Kidney epithelial cell (primary cell): ENCODE data around the gene C5AR2. TPM values are rescaled to one million over a fixed set of nuclear protein-coding genes. Genes with fewer than 3 reads are reported as not detected.
"Not testable (repeated sequence)": the region's sequence is repeated elsewhere in the genome, so short reads cannot be mapped to it uniquely, and the experiment has no call there.

Experiments
- DNase-seq: peaks from one replicate; pipeline ENCODE4 v3.0.0-alpha.2; 2010; ENCODE audit warnings: low read depth
- H3K27me3 ChIP-seq: 2 replicates; pipeline ENCODE4 v1.6.0; 2011; ENCODE audit warnings: low read length; ENCODE audit not compliant: control insufficient read depth, insufficient read depth
- H3K36me3 ChIP-seq: 2 replicates; pipeline ENCODE4 v1.5.1; 2011; ENCODE audit warnings: low read length; ENCODE audit not compliant: control insufficient read depth, insufficient read depth
- H3K4me3 ChIP-seq: 2 replicates; pipeline ENCODE4 v1.5.1; 2011; ENCODE audit warnings: low read depth, mild to moderate bottlenecking, control low read depth, low read length
- total RNA-seq: library from RNA; depleted of rRNA; stranded (reverse); fragments of >200 nt; gene quantifications from 2 replicates; pipeline ENCODE4 v1.2.3, GENCODE V29; 2015
- TF ChIP-seq, protein P1 (sequence below): IDR thresholded peaks from 2 replicates; pipeline ENCODE4 v1.5.1; 2011; ENCODE audit warnings: mild to moderate bottlenecking, moderate library complexity, low read length, control low read depth, inconsistent platforms; ENCODE audit not compliant: insufficient read depth, poor library complexity, severe bottlenecking

The C5AR2 gene
- total RNA-seq, 1 donor from 2014 or later: not detected

DNA sequence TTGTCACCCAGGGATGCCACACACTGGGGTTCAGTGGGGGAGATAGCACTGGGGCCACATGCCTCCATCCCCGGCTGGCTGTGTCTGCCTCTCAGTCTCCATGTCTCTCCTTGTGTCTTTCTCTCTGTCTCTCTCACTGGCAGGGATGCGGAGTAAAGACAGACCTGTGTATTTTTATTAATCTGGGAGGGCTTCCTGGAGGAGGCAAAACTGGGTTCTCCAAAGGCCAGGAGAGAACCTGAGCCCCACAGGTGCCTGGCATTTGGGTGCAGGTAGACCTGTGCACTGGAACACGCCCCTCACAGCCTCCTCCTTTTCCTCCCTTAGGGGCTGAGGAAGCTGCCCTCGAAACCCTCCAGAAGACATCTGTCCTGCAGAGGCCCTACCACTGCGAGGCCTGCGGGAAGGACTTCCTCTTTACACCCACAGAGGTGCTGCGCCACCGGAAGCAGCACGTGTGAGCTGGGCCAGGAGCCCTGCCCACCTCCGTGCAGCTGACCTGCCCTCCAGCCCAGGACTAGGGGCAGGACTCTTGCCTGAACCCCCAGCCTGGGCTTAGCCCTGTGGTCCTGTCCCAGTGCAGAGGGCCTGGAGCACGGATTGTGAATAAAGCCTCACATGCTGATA is 49.8 kb downstream of the C5AR2 start:
- Histone ChIP-seq H3K36me3 (peaks cover 4% of the 10 kb centered on the region), H3K4me3 (no peak overlapping the region), H3K27me3 (no peaks in the 10 kb centered on the region)
- no peak for DNase-seq
- TF ChIP-seq, protein P1, sequence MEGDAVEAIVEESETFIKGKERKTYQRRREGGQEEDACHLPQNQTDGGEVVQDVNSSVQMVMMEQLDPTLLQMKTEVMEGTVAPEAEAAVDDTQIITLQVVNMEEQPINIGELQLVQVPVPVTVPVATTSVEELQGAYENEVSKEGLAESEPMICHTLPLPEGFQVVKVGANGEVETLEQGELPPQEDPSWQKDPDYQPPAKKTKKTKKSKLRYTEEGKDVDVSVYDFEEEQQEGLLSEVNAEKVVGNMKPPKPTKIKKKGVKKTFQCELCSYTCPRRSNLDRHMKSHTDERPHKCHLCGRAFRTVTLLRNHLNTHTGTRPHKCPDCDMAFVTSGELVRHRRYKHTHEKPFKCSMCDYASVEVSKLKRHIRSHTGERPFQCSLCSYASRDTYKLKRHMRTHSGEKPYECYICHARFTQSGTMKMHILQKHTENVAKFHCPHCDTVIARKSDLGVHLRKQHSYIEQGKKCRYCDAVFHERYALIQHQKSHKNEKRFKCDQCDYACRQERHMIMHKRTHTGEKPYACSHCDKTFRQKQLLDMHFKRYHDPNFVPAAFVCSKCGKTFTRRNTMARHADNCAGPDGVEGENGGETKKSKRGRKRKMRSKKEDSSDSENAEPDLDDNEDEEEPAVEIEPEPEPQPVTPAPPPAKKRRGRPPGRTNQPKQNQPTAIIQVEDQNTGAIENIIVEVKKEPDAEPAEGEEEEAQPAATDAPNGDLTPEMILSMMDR: no peak

DNA sequence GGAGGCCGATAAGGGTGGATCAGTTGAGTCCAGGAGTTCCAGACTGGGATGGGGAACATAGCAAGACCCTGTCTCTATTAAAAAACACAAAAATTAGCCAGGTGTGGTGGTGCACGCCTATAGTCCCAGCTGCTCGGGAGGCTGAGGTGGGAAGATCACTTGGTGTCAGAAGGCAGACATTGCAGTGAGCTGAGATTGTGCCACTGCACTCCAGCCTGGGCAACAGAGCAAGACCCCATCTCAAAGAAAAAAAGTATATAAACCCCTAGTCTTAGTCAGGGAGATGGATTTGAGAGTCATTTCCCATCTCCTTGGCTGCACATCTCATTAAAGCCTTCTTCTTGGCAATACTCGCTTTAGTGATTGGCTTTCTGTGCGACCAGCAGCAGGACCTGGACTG is 51.9 kb downstream of the C5AR2 start:
- not testable (repeated sequence) for H3K27me3 ChIP-seq, H3K36me3 ChIP-seq, DNase-seq, H3K4me3 ChIP-seq

DNA sequence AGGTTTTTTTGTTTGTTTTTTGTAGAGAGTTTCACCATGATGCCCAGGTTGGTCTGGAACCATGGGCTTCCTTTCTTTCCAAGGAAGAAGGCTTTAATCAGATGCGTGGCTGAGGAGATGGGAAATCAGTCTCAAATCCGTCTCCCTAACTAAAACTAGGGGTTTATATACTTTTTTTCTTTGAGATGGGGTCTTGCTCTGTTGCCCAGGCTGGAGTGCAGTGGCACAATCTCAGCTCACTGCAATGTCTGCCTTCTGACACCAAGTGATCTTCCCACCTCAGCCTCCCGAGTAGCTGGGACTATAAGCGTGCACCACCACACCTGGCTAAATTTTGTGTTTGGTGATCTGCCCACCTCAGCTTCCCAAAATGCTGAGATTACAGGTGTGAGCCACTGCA is 52.6 kb downstream of the C5AR2 start:
- H3K36me3 ChIP-seq, H3K4me3 ChIP-seq, H3K27me3 ChIP-seq, DNase-seq: not testable (repeated sequence)

DNA sequence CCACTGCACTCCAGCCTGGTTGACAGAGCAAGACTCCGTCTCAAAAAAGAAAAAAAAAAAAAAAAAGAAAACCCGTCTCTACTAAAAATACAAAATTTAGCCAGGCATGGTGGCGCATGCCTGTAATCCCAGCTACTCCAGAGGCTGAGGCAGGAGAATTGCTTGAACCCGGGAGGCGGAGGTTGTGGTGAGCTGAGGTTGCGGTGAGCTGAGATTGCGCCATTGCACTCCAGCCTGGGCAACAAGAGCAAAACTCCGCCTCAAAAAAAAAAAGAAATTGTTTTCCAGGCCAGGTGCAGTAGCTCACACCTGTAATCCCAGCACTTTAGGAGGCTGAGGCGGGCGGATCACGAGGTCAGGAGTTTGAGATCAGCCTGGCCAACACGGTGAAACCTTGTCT is 54.6 kb downstream of the C5AR2 start:
- not testable (repeated sequence) for H3K36me3 ChIP-seq, DNase-seq, H3K27me3 ChIP-seq, H3K4me3 ChIP-seq

DNA sequence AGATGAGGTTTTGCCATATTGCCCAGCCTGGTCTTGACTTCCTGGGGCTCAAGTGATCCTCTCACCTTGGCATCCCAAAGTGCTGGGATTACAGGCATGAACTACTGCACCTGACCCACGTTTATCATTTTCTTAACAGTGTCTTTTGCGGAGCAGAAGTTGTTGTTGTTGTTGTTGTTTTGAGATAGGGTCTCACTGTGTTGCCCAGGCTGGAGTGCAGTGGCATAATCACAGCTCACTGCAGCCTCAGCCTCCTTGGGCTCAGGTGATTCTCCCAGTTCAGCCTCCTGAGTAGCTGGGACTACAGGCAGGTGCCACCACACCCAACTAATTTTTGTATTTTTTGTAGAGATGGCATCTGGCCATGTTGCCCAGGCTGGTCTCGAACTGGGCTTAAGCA is 55.6 kb downstream of the C5AR2 start:
- DNase-seq: not testable (repeated sequence)

DNA sequence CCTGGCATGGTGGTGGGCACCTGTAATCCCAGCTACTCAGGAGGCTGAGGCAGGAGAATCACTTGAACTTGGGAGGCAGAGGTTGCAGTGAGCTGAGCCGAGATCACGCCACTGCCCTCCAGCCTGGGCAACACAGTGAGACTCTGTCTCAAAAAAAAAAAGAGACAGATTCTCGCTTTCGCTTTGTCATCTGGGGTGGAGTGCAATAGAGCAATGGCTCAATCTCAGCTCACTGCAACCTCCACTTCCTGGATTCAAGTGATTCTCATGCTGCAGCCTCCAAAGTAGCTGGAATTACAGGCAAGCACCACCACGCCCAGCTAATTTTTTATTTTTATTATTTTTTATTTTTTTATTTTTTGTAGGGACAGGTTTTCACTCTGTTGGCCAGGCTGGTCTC is 56.7 kb downstream of the C5AR2 start:
- H3K27me3 ChIP-seq, DNase-seq, H3K36me3 ChIP-seq, H3K4me3 ChIP-seq: not testable (repeated sequence)

More for the DNA sequence above, 55.6 kb downstream of the C5AR2 start:
- H3K36me3 ChIP-seq, H3K4me3 ChIP-seq, H3K27me3 ChIP-seq: not testable (repeated sequence)

DNA sequence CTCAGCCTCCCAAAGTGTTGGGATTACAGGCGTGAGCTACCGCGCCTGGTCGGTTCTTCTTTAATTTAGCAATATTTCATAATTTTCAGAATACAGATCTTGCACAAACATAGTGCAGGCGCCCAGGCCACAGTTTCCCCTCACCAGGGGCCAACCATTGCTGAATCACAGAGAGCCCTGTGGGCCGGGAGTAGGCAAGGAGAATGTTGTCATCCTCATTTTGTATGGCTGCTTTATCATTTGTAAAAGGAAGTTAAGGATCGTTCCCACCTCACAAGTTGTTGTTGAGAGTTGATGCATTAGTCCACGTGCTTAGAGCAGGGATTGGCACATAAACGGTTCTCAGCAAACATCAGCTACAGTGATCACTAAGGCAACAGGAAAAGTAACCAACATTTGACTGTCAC is 57.2 kb downstream of the C5AR2 start:
- no peak for DNase-seq
- H3K36me3 ChIP-seq: no peaks in the 10 kb centered on the region
- no peak overlapping the region for H3K4me3 ChIP-seq
- H3K27me3 ChIP-seq: peaks cover 3% of the 10 kb centered on the region
- TF ChIP-seq, protein P1: no peak

DNA sequence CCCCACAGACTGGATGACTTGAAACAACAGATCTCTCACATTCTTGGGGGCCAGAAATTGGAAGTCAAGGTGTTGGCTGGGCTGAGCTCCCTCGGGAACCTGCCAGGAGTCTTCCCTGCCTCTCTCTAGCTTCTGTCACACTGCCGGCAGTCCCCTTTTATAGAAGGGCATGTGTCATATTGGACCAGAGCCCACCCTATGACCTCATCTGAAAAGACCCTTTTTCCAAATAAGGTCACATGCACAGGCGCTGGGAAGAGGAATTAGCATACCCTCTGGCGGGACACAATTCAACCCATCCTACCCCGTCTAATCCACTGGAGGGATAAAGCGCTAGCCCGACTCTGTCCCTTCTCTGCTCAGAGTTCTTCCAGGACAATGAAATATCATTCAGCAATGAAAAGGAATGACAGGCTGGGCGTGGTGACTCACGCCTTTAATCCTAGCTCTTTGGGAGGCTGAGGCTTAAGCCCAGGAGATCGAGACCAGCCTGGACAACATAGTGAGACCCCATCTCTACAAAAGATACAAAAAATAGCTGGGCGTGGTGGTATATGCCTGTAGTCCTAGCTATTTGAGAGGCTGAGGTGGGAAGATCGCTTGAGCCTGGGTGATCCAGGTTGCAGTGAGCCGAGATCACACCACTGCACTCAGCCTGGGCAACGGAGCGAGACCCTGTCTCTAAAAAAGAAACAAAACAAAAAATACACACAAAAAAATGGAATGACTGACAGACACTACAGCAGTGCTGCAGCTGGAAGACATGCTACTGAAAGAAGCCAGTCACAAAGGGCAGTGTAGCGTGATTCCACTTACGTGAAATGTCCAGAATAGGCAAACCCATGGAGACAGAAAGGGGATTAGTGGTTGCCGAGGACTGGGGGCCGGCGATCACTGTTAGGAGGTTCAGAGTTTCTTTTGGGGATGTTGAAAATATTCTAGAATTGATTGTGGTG is 58.8 kb downstream of the C5AR2 start:
- TF ChIP-seq, protein P1: no peak
- Histone ChIP-seq H3K27me3 (peaks cover 3% of the 10 kb centered on the region), H3K4me3 (no peak overlapping the region), H3K36me3 (no peaks in the 10 kb centered on the region)
- DNase-seq: no peak
